Right cardiac atrium (tissue), 5 donors: ENCODE measurements around the gene UHRF1. TPM values are rescaled to one million over a fixed set of nuclear protein-coding genes. Genes with fewer than 3 reads are reported as not detected.

Experiments used
- ATAC-seq, 2 donors: fragments of 200-7000 bp; cut with Tn5 transposase; one replicate each; pipeline versions ENCODE4 v1.8.0 to v1.9.1; 2020; ENCODE audit warnings: moderate library complexity in 2 of 2, mild to moderate bottlenecking in 1 of 2
- DNase-seq, 3 donors: peaks; one replicate each; pipeline ENCODE4 v3.0.0-alpha.2; 2020
- H3K27ac ChIP-seq: one replicate; pipeline ENCODE4 v1.5.1; 2013; ENCODE audit warnings: mild to moderate bottlenecking, low read length, control low read depth, moderate library complexity
- H3K27me3 ChIP-seq: one replicate; pipeline ENCODE4 v1.6.1; 2013; ENCODE audit not compliant: control insufficient read depth, insufficient read depth
- H3K4me1 ChIP-seq: one replicate; pipeline ENCODE4 v1.6.1; 2013; ENCODE audit warnings: low read length; ENCODE audit not compliant: control insufficient read depth, insufficient read depth
- H3K4me3 ChIP-seq: one replicate; pipeline ENCODE4 v1.5.1; 2013; ENCODE audit warnings: low read length, control low read depth
- H3K9me3 ChIP-seq: one replicate; pipeline ENCODE4 v1.6.1; 2013; ENCODE audit warnings: low read length; ENCODE audit not compliant: control insufficient read depth
- WGBS: extraction: QIAGEN DNeasy Blood & Tissue Kit; methylation state at CpG from one replicate; pipeline ENCODE4 v1.1.7; 2013; 5-methylcytosine and 5-hydroxymethylcytosine counted together
- intact Hi-C, 4 donors: fragments of 100-400 bp; cut with DNase I; formaldehyde crosslinking; loops; one replicate each; pipeline versions ENCODE4 v1.11.0 to v1.14.0; 2022 to 2023
- polyA plus RNA-seq: library from polyadenylated mRNA; stranded (reverse); fragments of 200-250 nt; gene quantifications from one replicate; pipeline ENCODE4 v1.2.3, GENCODE V29; 2013
- total RNA-seq, 4 donors: library from RNA; stranded (reverse); fragmentation: NEBNext Ultra II Directional; extraction: Animal tissue kit (Norgen Biotek cat#: 25700); gene quantifications; one replicate each; pipeline ENCODE4 v1.2.1, GENCODE V29; 2021
- donor health status: healthy with polysubstance abuse.
- donor health status: DM: no; HTN: yes; CAD: no.
- donor health status: DM: no; HTN: no; CAD: no.
- donor health status: DM: no; HTN: yes; CAD: no; lungs with severe emphysema.
- donor health status: DM: yes; HTN: yes; CAD: no.

The UHRF1 gene
- total and polyA plus RNA-seq, 5 donors = 0.18 to 2.3 (median 0.91) TPM

DNA sequence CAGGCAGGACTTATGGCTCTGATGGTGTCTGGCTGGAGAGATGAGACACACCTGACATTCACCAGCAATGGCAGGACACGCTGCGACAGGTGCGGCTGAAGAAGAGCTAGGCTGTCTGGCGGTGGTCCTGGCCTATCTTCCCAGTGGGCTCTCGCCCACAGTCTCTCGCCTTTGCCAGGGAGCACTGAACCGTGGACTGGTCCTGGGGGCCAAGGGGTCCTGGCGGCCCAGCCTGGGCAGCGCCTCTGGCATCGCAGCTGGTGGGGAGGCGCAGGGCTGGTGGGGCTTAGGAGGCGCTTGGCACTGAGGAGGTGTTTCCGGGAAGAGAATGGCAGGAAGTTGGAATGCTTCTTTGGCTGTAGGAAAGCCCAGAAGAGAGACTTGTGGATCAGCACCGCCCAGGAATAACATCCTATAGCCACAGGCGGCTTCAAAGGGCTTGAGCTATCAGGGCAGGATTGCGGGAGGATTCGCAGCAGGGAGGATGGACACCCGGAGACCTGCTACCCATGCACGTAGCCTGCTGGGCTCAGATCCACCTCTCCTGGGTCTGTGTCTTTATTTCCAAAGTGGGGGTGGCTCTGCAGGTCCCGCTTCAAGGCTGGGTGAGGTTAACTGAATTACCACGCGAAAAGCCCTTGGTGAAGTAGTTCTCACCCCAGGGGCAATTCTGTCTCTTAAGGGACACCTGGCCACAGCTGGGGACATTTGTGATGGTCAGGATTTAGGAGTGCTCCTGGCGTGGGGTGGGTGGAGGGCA lies 74.2 kb downstream of the UHRF1 start:
- Histone ChIP-seq H3K27ac (no peak overlapping the region), H3K27me3 (no peaks in the 10 kb centered on the region), H3K4me1 (peaks cover 20% of the 10 kb centered on the region), H3K9me3 (no peaks in the 10 kb centered on the region), H3K4me3 (no peak overlapping the region)
- WGBS = 67% methylated on average over 23 of the region's 23 CpGs
- ATAC-seq (peak in 1 of 2 donors; percentile 25), DNase-seq (peak in 1 of 3 donors; percentile 58)
- intact Hi-C loops = no loop called here

DNA sequence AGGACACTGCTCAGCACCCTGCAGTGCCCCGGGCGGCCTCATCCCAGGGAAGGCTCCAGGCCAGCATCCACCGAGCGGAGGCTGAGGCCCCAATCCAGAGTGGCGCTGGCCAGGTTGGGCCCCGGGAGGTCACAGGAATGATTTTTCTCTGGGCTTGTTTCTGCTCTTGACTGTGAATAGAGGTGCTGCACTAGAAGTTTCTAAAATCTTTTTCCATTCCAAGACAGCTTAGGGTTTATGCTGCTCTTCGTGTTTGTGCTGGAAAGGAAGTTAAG lies 74.7 kb downstream of the UHRF1 start:
- 79% methylated on average over 7 of the region's 7 CpGs for WGBS
- Histone ChIP-seq H3K4me1 (peaks cover 25% of the 10 kb centered on the region), H3K27me3 (no peaks in the 10 kb centered on the region), H3K27ac (no peak overlapping the region), H3K9me3 (no peaks in the 10 kb centered on the region), H3K4me3 (no peak overlapping the region)
- intact Hi-C loops = no loop called here
- ATAC-seq (no peak), DNase-seq (peak in 1 of 3 donors; percentile 34)

DNA sequence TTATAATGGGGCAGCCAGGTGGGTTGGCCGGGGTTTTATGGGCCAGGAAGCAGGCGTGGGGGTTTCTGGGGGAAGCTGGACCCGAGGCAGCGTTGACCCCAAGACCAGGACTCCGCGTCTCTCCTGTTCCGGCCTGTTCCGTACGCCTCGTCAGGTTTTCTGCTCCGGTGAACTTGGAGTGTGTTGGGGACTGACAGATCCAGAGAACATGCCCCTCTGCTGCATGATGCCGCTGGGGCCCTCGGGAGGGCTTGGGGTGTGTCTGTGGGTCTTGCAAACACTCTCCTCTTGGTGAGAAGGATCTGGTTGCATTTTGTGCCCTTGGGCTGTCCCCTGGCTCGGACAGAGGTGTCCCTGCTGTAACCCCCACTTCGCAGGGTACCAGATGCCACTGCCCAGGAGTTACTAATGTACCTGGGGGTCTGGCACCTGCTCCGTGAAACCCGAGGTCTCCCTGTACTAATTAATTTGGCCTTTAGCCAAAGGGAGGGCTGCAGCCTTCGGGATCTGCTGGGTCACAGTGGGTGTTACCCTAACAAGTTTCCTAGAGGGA lies 75.2 kb downstream of the UHRF1 start:
- Histone ChIP-seq H3K27ac (no peak overlapping the region), H3K4me1 (peaks cover 25% of the 10 kb centered on the region), H3K27me3 (no peaks in the 10 kb centered on the region), H3K9me3 (no peaks in the 10 kb centered on the region), H3K4me3 (no peak overlapping the region)
- intact Hi-C loops = no loop called here
- 63% methylated on average over 18 of the region's 18 CpGs for WGBS
- ATAC-seq (no peak), DNase-seq (peak in 1 of 3 donors; percentile 45)

DNA sequence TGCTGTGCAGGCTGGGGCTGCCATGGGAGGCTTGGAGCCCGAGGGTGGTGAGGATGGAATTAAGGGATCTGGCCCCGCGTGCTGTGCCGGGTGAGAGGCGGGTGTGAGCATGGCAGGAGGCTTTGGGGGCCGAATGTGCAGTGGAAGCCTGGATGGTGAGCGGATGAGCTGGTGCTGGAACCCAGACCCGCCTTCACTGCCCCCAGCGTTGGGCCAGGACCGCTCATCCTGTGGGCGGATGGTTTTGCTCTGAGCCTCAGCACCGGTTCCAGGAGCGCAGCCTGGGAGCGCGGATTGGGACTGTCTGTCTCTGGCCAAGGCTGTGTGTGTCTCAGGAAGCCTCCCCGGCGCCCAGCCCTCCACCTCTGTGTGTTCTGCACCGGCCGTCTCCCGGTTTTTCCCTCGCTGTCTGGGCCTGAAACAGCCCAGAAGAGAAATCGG lies 76.3 kb downstream of the UHRF1 start:
- ATAC-seq (peak in 1 of 2 donors; percentile 8), DNase-seq (peak in 2 of 3 donors; percentile 53 to 58)
- Histone ChIP-seq H3K27ac (no peak overlapping the region), H3K9me3 (no peaks in the 10 kb centered on the region), H3K4me1 (peaks cover 25% of the 10 kb centered on the region), H3K27me3 (no peaks in the 10 kb centered on the region), H3K4me3 (no peak overlapping the region)
- WGBS = 76% methylated on average over 22 of the region's 22 CpGs
- intact Hi-C loops = loop anchor here in 1 of 4 donors (5.0 kb wide), 1 partner anchor 42 kb away; no protein-coding TSS in a partner anchor

DNA sequence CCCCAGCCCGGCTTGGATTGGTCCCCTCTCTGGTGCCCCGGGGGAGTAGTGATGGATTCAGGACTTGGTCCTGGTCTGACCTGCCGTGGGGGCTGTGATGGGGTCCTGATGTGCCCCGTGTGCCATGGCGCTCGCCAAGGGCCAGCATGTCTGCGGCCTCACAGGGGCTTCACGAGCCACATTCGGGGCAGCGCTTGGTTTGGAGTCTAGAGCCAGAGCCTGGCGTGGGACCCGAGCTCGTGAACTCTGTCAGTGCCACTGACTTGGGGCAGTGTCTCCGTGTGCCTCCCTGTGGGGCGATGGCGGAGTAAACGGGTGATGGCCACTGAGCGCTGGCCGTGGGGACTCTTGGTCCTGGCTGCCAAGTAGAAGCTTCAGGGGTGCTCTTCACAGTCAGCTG lies 76.8 kb downstream of the UHRF1 start:
- peak in 2 of 3 donors; percentile 51 to 54 for DNase-seq
- intact Hi-C loops = loop anchor here in 1 of 4 donors (5.0 kb wide), 1 partner anchor 41 kb away; no protein-coding TSS in a partner anchor
- ATAC-seq = no peak
- Histone ChIP-seq H3K4me1 (peaks cover 25% of the 10 kb centered on the region), H3K9me3 (no peaks in the 10 kb centered on the region), H3K4me3 (no peak overlapping the region), H3K27ac (no peak overlapping the region), H3K27me3 (no peaks in the 10 kb centered on the region)
- 83% methylated on average over 19 of the region's 19 CpGs for WGBS

DNA sequence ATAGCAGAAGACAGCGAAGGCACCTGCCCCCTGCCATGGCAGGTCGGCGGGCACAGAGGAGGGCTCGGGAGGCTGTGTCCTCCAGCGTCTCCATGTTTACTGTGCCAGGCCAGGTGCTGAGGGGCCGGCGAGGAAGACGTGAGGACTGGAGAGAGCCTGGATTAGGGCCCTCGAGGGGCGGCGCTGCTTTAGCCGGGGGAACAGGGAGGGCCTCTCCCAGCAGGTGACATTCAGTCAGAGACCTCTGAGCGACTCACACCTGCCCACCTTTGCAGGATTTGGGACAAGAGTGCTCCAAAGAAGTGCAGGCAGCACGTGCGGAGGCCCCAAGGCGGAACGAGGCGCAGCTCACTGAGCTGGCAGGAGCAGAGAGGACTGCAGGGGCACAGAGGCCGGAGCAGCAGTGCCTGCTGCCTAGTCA lies 77.2 kb downstream of the UHRF1 start:
- Histone ChIP-seq H3K4me1 (peaks cover 25% of the 10 kb centered on the region), H3K27ac (no peak overlapping the region), H3K27me3 (no peaks in the 10 kb centered on the region), H3K4me3 (no peak overlapping the region), H3K9me3 (no peaks in the 10 kb centered on the region)
- DNase-seq (peak in 2 of 3 donors; percentile 43 to 49), ATAC-seq (peak in 1 of 2 donors; percentile 9)
- intact Hi-C loops = loop anchor here in 1 of 4 donors (5.0 kb wide), 1 partner anchor 41 kb away; no protein-coding TSS in a partner anchor
- whole genome bisulfite sequencing = 79% methylated on average over 19 of the region's 19 CpGs

DNA sequence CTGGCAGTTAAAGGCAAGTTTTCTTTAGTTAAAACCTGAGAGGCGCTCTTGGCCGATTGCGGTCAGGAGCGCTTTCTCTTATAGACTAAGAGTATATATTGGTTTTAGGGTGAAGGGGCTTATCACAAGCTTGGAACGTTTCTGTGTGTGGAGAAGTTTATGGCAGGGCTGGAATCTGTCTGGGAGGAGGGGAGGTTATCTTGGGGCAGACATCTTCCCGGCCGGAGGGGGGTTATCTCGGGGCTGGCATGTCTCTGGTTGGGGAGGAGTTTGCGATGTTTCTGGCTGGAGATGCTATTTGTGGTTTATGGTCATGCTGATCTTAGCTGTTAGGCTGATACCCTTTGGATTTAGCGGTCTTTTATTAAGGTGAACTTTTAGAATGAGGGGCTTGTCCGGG lies 78.0 kb downstream of the UHRF1 start:
- WGBS = 34% methylated on average over 11 of the region's 11 CpGs
- Histone ChIP-seq H3K4me1 (peaks cover 25% of the 10 kb centered on the region), H3K27me3 (no peaks in the 10 kb centered on the region), H3K27ac (no peak overlapping the region), H3K9me3 (no peaks in the 10 kb centered on the region), H3K4me3 (no peak overlapping the region)
- intact Hi-C loops = loop anchor here in 1 of 4 donors (5.0 kb wide), 1 partner anchor 40 kb away; no protein-coding TSS in a partner anchor
- ATAC-seq (no peak), DNase-seq (peak in 2 of 3 donors; percentile 54 to 56)

DNA sequence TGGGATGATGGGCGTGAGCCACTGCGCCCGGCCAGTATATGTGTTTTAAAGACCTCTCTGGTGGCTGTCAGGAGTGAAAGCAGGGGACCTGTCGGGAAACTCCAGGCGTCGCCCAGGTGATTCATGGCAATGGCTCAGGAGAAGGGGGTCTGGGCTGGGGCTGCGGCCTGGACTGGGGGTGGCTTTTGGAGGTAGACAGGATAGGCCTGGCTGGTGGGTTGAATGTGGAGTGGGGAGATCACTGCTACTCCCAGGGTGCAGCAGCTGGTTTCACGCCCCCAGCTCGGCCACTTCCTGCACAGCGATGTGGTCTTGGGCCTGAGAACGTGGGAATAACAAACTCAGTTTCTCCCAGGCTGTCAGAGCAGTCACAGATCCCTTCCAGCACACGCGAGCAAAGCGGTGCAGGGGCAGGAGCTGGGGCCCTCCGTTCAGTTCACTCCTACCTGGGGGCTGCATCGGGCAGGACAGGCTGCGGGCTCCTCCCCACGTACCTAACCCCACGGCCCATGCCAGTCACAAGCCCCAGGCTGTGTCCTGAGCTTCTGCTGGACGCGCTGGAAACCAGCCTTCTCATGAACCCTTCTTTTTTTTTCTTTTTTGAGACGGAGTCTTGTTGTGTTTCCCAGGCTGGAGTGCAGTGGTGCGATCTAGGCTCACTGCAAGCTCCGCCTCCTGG lies 78.5 kb downstream of the UHRF1 start:
- Histone ChIP-seq H3K27ac (no peak overlapping the region), H3K4me3 (no peak overlapping the region), H3K9me3 (no peaks in the 10 kb centered on the region), H3K4me1 (peaks cover 25% of the 10 kb centered on the region), H3K27me3 (no peaks in the 10 kb centered on the region)
- intact Hi-C loops = loop anchor here in 1 of 4 donors (5.0 kb wide), 1 partner anchor 39 kb away; no protein-coding TSS in a partner anchor
- 65% methylated on average over 24 of the region's 24 CpGs for WGBS
- no peak for ATAC-seq
- DNase-seq = peak in 2 of 3 donors; percentile 45 to 53

DNA sequence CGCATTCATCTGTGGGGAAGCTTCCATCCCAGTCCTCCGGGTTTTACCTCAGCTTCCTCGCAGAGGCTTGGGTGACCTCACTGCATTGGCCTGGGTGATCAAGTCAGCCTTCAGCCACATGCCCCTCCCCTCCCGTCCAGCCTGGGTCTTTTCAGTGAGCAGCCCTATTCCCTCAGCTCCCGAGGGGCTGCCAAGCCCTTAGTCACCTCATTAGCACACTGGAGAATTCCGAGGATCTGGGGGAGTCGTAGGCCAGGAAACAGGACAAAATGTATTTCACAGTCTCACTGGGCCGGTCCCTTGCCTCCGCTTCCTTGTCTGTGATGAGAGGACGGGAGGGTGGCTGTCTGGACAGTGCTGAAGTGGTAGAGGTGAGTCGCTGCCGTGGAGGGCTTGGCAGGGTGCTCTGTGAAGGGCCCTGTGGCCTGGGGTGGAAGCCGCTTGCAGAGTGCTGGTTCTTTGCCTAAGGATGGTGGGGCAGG lies 79.5 kb downstream of the UHRF1 start:
- WGBS = 27% methylated on average over 13 of the region's 13 CpGs
- Histone ChIP-seq H3K27ac (peak overlapping the region; percentile 11), H3K9me3 (no peaks in the 10 kb centered on the region), H3K27me3 (no peaks in the 10 kb centered on the region), H3K4me1 (peaks cover 21% of the 10 kb centered on the region), H3K4me3 (no peak overlapping the region)
- ATAC-seq (peak; percentile 61 to 81), DNase-seq (peak; percentile 77 to 85 (median 78))
- intact Hi-C loops = loop anchor here in 1 of 4 donors (5.0 kb wide), 1 partner anchor 38 kb away; no protein-coding TSS in a partner anchor

DNA sequence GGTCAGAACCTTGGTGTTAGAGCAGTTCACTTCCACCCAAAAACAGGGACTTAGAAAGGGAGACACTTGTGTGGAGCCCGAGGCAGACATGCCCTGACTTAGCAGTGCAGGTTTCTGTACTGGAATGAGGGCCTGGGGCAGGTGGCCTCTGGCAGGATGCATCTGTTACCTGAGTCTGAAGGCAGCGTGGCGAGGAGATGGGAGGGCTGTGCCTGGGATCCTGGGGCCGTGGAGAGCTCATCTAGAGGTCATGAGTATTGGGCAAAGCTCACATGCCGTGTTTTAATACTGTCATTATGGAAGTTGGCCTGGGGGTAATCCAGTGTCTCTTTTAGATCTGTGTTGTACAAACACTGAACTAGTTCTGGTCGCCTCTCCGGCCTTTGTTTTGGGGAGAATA lies 81.0 kb downstream of the UHRF1 start:
- intact Hi-C loops = no loop called here
- WGBS = 81% methylated on average over 7 of the region's 7 CpGs
- peaks cover 17% of the 10 kb centered on the region for H3K4me1 ChIP-seq
- DNase-seq (peak in 1 of 3 donors; percentile 40), ATAC-seq (no peak)
- no peak overlapping the region for H3K27ac ChIP-seq
- H3K27me3 ChIP-seq = no peaks in the 10 kb centered on the region
- no peak overlapping the region for H3K4me3 ChIP-seq
- no peaks in the 10 kb centered on the region for H3K9me3 ChIP-seq

DNA sequence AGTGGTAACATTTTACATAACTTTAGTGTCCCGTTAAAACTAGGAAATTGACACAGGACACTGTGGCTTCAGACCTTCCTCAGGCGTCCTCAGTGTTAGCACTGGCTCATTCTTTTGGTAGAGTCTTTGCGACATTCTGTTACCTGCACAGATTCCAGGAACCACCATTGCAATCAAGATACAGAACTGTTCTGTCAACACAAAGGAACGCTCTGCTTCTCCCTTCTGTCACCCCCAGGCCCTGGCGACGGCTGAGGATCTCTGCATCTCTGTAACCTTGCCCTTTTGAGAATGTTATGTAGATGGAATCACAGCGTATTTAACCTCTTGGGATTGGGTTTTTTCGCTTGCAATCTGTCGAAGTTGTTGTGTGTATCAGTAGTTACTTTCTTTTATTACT lies 82.2 kb downstream of the UHRF1 start:
- Histone ChIP-seq H3K4me1 (peaks cover 16% of the 10 kb centered on the region), H3K4me3 (no peak overlapping the region), H3K9me3 (no peaks in the 10 kb centered on the region), H3K27me3 (no peaks in the 10 kb centered on the region), H3K27ac (no peak overlapping the region)
- peak in 1 of 3 donors; percentile 10 for DNase-seq
- WGBS = 75% methylated on average over 9 of the region's 9 CpGs
- no peak for ATAC-seq
- intact Hi-C loops = no loop called here
